A673 (cell line): Measurements from ENCODE around the gene RASSF3. TPM values are rescaled to one million over a fixed set of nuclear protein-coding genes. Genes with fewer than 3 reads are reported as not detected.

Experiments used
- BruUV-seq: library from RNA; stranded (reverse); fragments of 400-500 nt; replicated peaks from 2 replicates; lab custom pipeline; 2021; lab: Mats Ljungman, UMichigan
- CTCF ChIA-PET: fragments of 300-600 bp; sonication (Branson Sonifier 250); formaldehyde crosslinking; loops from one replicate; lab custom pipeline; 2022; ENCODE audit warnings: antibody characterized with exemption; lab: Charles Lee
- POLR2A ChIA-PET: fragments of 300-600 bp; sonication (Branson Sonifier 250); formaldehyde crosslinking; loops from one replicate; lab custom pipeline; 2022; ENCODE audit warnings: antibody characterized with exemption; ENCODE audit not compliant: low non-redundant PET; lab: Charles Lee
- DNase-seq: peaks from one replicate; pipeline ENCODE4 v3.0.0-alpha.2; 2015; ENCODE audit warnings: low spot score
- H3K27ac ChIP-seq: fragments of 200-600 bp; sonication (generic); 2 replicates; pipeline ENCODE4 v1.5.1; 2016; ENCODE audit warnings: mixed run types, low read depth, mild to moderate bottlenecking, mixed read lengths, antibody characterized with exemption, low read length; ENCODE audit not compliant: poor library complexity, severe bottlenecking
- H3K27me3 ChIP-seq: fragments of 200-600 bp; sonication (generic); replicated peaks from 2 replicates; pipeline ENCODE4 v1.6.1; 2017; ENCODE audit warnings: mixed run types, low read depth, mild to moderate bottlenecking, mixed read lengths, antibody characterized with exemption, low read length; ENCODE audit not compliant: insufficient read depth, poor library complexity
- H3K36me3 ChIP-seq: fragments of 200-600 bp; sonication (generic); 2 replicates; pipeline ENCODE4 v1.6.1; 2016; ENCODE audit warnings: mixed run types, mild to moderate bottlenecking, mixed read lengths, antibody characterized with exemption, low read length; ENCODE audit not compliant: insufficient read depth, poor library complexity, severe bottlenecking
- H3K4me1 ChIP-seq: fragments of 200-600 bp; sonication (generic); 2 replicates; pipeline ENCODE4 v1.6.1; 2017; ENCODE audit warnings: mixed run types, mild to moderate bottlenecking, mixed read lengths, antibody characterized with exemption, low read length; ENCODE audit not compliant: insufficient read depth, poor library complexity, severe bottlenecking
- H3K4me3 ChIP-seq: fragments of 200-600 bp; sonication (generic); 2 replicates; pipeline ENCODE4 v1.5.1; 2016; ENCODE audit warnings: low read depth, mixed run types, mild to moderate bottlenecking, mixed read lengths, low read length; ENCODE audit not compliant: poor library complexity, severe bottlenecking
- H3K9me3 ChIP-seq: fragments of 200-600 bp; sonication (generic); 2 replicates; pipeline ENCODE4 v1.6.1; 2016; ENCODE audit warnings: mixed run types, low read depth, mild to moderate bottlenecking, mixed read lengths, antibody characterized with exemption, low read length; ENCODE audit not compliant: poor library complexity, severe bottlenecking
- CTCF ChIP-seq: fragments of 300-800, 200-600 bp; sonication (generic); conservative IDR thresholded peaks from 2 replicates; pipeline ENCODE4 v1.5.1; 2017; ENCODE audit warnings: low read depth, mild to moderate bottlenecking, antibody characterized with exemption, low read length, moderate library complexity, mixed read lengths
- EZH2 ChIP-seq: fragments of 200-600 bp; sonication (generic); IDR thresholded peaks from 2 replicates; pipeline ENCODE4 v1.6.1; 2017; ENCODE audit warnings: borderline replicate concordance, low read depth, mild to moderate bottlenecking, mixed read lengths, antibody characterized with exemption, low read length; ENCODE audit not compliant: poor library complexity, severe bottlenecking
- intact Hi-C: fragments of 100-400 bp; cut with micrococcal nuclease; formaldehyde crosslinking; loops from one replicate; pipeline ENCODE4 v1.10.0; 2022; ENCODE audit not compliant: unreplicated experiment
- total RNA-seq: library from RNA; stranded (reverse); gene quantifications from 2 replicates; pipeline ENCODE4 v1.2.3, GENCODE V29; 2021

Gene RASSF3
- total RNA-seq, 1 experiment from 2014 or later: 38.2 TPM

- no peaks in the 10 kb centered on the region for H3K27me3 ChIP-seq
- POLR2A ChIA-PET: no interaction called here
- CTCF ChIA-PET: no interaction called here
- intact Hi-C loops: no loop called here
- TF ChIP-seq CTCF (no peak), EZH2 (no peak)
- no peak overlapping the region for H3K27ac ChIP-seq
- no peak for DNase-seq
- H3K9me3 ChIP-seq: no peaks in the 10 kb centered on the region
- H3K36me3 ChIP-seq: peaks cover 6% of the 10 kb centered on the region
- H3K4me1 ChIP-seq: no peaks in the 10 kb centered on the region
- H3K4me3 ChIP-seq: no peak overlapping the region
- BruUV-seq: no TSS peak
Observed at GRCh38 chr12:64713376-64713775, 103.1 kb downstream of the RASSF3 start.

GRCh38 chr12:64714551-64714968 lies 104.3 kb downstream of the RASSF3 start:
- intact Hi-C loops: no loop called here
- Histone ChIP-seq H3K36me3 (peaks cover 6% of the 10 kb centered on the region), H3K27ac (no peak overlapping the region), H3K27me3 (no peaks in the 10 kb centered on the region), H3K9me3 (no peaks in the 10 kb centered on the region), H3K4me3 (no peak overlapping the region), H3K4me1 (no peaks in the 10 kb centered on the region)
- POLR2A ChIA-PET: no interaction called here
- BruUV-seq: no TSS peak
- CTCF ChIA-PET: no interaction called here
- no peak for DNase-seq
- TF ChIP-seq CTCF (no peak), EZH2 (no peak)

GRCh38 chr12:64716371-64716770 lies 106.1 kb downstream of the RASSF3 start:
- DNase-seq: no peak
- Histone ChIP-seq H3K4me1 (no peaks in the 10 kb centered on the region), H3K36me3 (peaks cover 13% of the 10 kb centered on the region), H3K9me3 (no peaks in the 10 kb centered on the region), H3K27ac (no peak overlapping the region), H3K27me3 (no peaks in the 10 kb centered on the region), H3K4me3 (no peak overlapping the region)
- BruUV-seq: no TSS peak
- intact Hi-C loops: no loop called here
- TF ChIP-seq CTCF (no peak), EZH2 (no peak)
- ChIA-PET CTCF (no interaction called here), POLR2A (no interaction called here)
